Measurements from ENCODE around the gene CACNG8.

The CACNG8 gene

GRCh38 chr19:53978975-53979801, 16.5 kb downstream of the CACNG8 start:
- Histone ChIP-seq H4K5ac (ENCODE audit: low read length) (no peak overlapping the region), H3K4me2 (ENCODE audit: low read length) (peak overlapping the region; percentile 87), H3K56ac (ENCODE audit: low read length) (peak overlapping the region; percentile 85), H2BK120ac (ENCODE audit: low read depth, low read length) (no peak overlapping the region), H3K27me3 (ENCODE audit: insufficient read depth, low read length, poor library complexity) (no peaks in the 10 kb centered on the region), H2BK5ac (ENCODE audit: low read length) (no peak overlapping the region), H3K79me2 (ENCODE audit: control insufficient read depth, insufficient read depth, low read length) (no peaks in the 10 kb centered on the region), H3K23ac (ENCODE audit: low read length) (no peak overlapping the region), H3K18ac (ENCODE audit: low read length) (peak overlapping the region; percentile 44), H2AK5ac (ENCODE audit: low read length) (no peak overlapping the region), H3K4ac (ENCODE audit: low read depth, low read length) (peak overlapping the region; percentile 21), H3K79me1 (ENCODE audit: low read length) (no peaks in the 10 kb centered on the region), H3K27ac (ENCODE audit: low read depth, low read length) (no peak overlapping the region), H4K8ac (ENCODE audit: low read depth, low read length) (no peak overlapping the region), H3K36me3 (ENCODE audit: control insufficient read depth, insufficient read depth, low read length) (no peaks in the 10 kb centered on the region), H3K4me1 (ENCODE audit: control insufficient read depth, low read depth, low read length) (peaks cover 6% of the 10 kb centered on the region), H3K9ac (ENCODE audit: low read length) (peak overlapping the region; percentile 80), H2BK15ac (replicated peaks; ENCODE audit: low read depth) (no peak overlapping the region), H3K4me3 (ENCODE audit: low read length) (peak overlapping the region; percentile 66)
- peak; percentile 49 for DNase-seq
- WGBS (ENCODE audit: extremely low coverage, insufficient coverage, low lambda C conversion rate) = 100% methylated on average over 5 of the region's 19 CpGs

- Histone ChIP-seq H2BK120ac (ENCODE audit: low read depth, low read length) (no peak overlapping the region), H3K27ac (ENCODE audit: low read depth, low read length) (peak overlapping the region; percentile 42), H3K18ac (ENCODE audit: low read length) (peak overlapping the region; percentile 24), H3K4ac (ENCODE audit: low read depth, low read length) (no peak overlapping the region), H4K5ac (ENCODE audit: low read length) (no peak overlapping the region), H3K27me3 (ENCODE audit: insufficient read depth, low read length, poor library complexity) (no peaks in the 10 kb centered on the region), H3K36me3 (ENCODE audit: control insufficient read depth, insufficient read depth, low read length) (no peaks in the 10 kb centered on the region), H3K79me1 (ENCODE audit: low read length) (no peaks in the 10 kb centered on the region), H3K9ac (ENCODE audit: low read length) (peak overlapping the region; percentile 64), H4K8ac (ENCODE audit: low read depth, low read length) (no peak overlapping the region), H3K4me1 (ENCODE audit: control insufficient read depth, low read depth, low read length) (peaks cover 6% of the 10 kb centered on the region), H2BK15ac (replicated peaks; ENCODE audit: low read depth) (no peak overlapping the region), H2BK5ac (ENCODE audit: low read length) (peak overlapping the region; percentile 8), H3K4me2 (ENCODE audit: low read length) (peak overlapping the region; percentile 59), H3K4me3 (ENCODE audit: low read length) (peak overlapping the region; percentile 10), H3K56ac (ENCODE audit: low read length) (peak overlapping the region; percentile 96), H3K23ac (ENCODE audit: low read length) (no peak overlapping the region), H2AK5ac (ENCODE audit: low read length) (no peak overlapping the region), H3K79me2 (ENCODE audit: control insufficient read depth, insufficient read depth, low read length) (no peaks in the 10 kb centered on the region)
- no CpG with 5 or more reads among the region's 20 CpGs for WGBS (ENCODE audit: extremely low coverage, insufficient coverage, low lambda C conversion rate)
- DNase-seq = peak; percentile 96
Observed at GRCh38 chr19:53980539-53981375, 18.0 kb downstream of the CACNG8 start.

DNA sequence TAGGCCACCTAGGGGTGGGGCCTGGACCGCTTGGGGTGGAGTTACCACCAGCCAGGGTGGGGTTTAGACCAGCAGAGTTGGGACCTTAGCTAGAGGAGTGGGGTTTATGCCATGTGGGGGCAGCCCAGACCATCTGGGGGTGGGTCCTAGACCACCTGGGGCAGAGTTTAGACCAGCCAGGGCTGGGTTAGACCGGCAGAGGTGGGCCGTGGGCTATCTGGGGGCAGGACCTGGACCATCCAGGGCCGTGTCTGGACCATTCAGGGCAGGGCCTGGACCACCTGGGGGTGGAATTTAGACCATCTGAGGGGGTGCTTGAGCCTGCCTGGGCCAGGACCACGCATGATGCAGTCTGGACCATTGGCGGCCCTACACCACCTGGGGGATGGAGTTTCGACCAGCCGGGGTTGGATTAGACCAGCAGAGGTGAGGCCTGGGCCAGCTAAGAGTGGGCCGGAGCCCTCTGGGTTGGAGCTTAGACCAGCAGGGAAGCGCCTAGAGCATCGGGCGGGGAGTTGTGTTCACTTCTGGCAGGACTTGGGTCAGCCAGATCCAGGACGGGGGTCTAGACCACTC, 18.7 kb downstream of the CACNG8 start:
- Histone ChIP-seq H2BK15ac (replicated peaks; ENCODE audit: low read depth) (no peak overlapping the region), H2AK5ac (ENCODE audit: low read length) (no peak overlapping the region), H3K27me3 (ENCODE audit: insufficient read depth, low read length, poor library complexity) (no peaks in the 10 kb centered on the region), H3K23ac (ENCODE audit: low read length) (peak overlapping the region; percentile 94), H3K4ac (ENCODE audit: low read depth, low read length) (no peak overlapping the region), H3K9ac (ENCODE audit: low read length) (peak overlapping the region; percentile 57), H2BK120ac (ENCODE audit: low read depth, low read length) (no peak overlapping the region), H3K79me1 (ENCODE audit: low read length) (no peaks in the 10 kb centered on the region), H4K8ac (ENCODE audit: low read depth, low read length) (no peak overlapping the region), H3K36me3 (ENCODE audit: control insufficient read depth, insufficient read depth, low read length) (no peaks in the 10 kb centered on the region), H3K18ac (ENCODE audit: low read length) (peak overlapping the region; percentile 0), H4K5ac (ENCODE audit: low read length) (no peak overlapping the region), H2BK5ac (ENCODE audit: low read length) (no peak overlapping the region), H3K56ac (ENCODE audit: low read length) (peak overlapping the region; percentile 82), H3K79me2 (ENCODE audit: control insufficient read depth, insufficient read depth, low read length) (no peaks in the 10 kb centered on the region), H3K27ac (ENCODE audit: low read depth, low read length) (no peak overlapping the region), H3K4me3 (ENCODE audit: low read length) (no peak overlapping the region), H3K4me1 (ENCODE audit: control insufficient read depth, low read depth, low read length) (peaks cover 6% of the 10 kb centered on the region), H3K4me2 (ENCODE audit: low read length) (peak overlapping the region; percentile 59)
- no CpG with 5 or more reads among the region's 13 CpGs for WGBS (ENCODE audit: extremely low coverage, insufficient coverage, low lambda C conversion rate)
- peak; percentile 51 for DNase-seq

- no peak overlapping the region for H2BK120ac ChIP-seq (ENCODE audit: low read depth, low read length)
- H3K4me1 ChIP-seq (ENCODE audit: control insufficient read depth, low read depth, low read length) = peaks cover 6% of the 10 kb centered on the region
- peak overlapping the region; percentile 90 for H3K56ac ChIP-seq (ENCODE audit: low read length)
- no peak overlapping the region for H2BK5ac ChIP-seq (ENCODE audit: low read length)
- H3K4me2 ChIP-seq (ENCODE audit: low read length) = peak overlapping the region; percentile 67
- DNase-seq = peak; percentile 55
- H3K23ac ChIP-seq (ENCODE audit: low read length) = no peak overlapping the region
- peak overlapping the region; percentile 38 for H3K4me3 ChIP-seq (ENCODE audit: low read length)
- peak overlapping the region; percentile 74 for H3K9ac ChIP-seq (ENCODE audit: low read length)
- no peaks in the 10 kb centered on the region for H3K36me3 ChIP-seq (ENCODE audit: control insufficient read depth, insufficient read depth, low read length)
- peak overlapping the region; percentile 63 for H3K18ac ChIP-seq (ENCODE audit: low read length)
- no peak overlapping the region for H4K8ac ChIP-seq (ENCODE audit: low read depth, low read length)
- H2AK5ac ChIP-seq (ENCODE audit: low read length) = no peak overlapping the region
- no peak overlapping the region for H2BK15ac ChIP-seq (replicated peaks; ENCODE audit: low read depth)
- no peak overlapping the region for H4K5ac ChIP-seq (ENCODE audit: low read length)
- WGBS (ENCODE audit: extremely low coverage, insufficient coverage, low lambda C conversion rate) = no CpG with 5 or more reads among the region's 62 CpGs
- no peaks in the 10 kb centered on the region for H3K79me1 ChIP-seq (ENCODE audit: low read length)
- H3K27me3 ChIP-seq (ENCODE audit: insufficient read depth, low read length, poor library complexity) = no peaks in the 10 kb centered on the region
- no peaks in the 10 kb centered on the region for H3K79me2 ChIP-seq (ENCODE audit: control insufficient read depth, insufficient read depth, low read length)
- no peak overlapping the region for H3K4ac ChIP-seq (ENCODE audit: low read depth, low read length)
- no peak overlapping the region for H3K27ac ChIP-seq (ENCODE audit: low read depth, low read length)
Observed at GRCh38 chr19:53982001-53982451, 19.3 kb downstream of the CACNG8 start.

DNA sequence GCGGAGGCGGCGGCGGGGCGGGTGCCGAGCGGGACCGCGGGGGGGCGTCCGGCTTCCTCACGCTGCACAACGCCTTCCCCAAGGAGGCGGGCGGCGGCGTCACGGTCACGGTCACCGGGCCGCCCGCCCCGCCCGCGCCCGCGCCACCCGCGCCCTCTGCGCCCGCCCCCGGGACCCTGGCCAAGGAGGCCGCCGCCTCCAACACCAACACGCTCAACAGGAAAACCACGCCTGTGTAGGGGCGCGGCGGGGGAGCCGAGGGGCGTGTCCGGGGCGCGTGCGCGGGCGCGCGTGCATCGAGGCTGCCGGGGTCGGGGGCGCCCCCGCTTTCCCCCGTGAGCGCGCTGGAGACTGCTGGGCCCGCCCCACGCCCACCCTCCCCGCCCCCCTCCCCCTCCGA, 19.9 kb downstream of the CACNG8 start:
- H3K27me3 ChIP-seq (ENCODE audit: insufficient read depth, low read length, poor library complexity) = no peaks in the 10 kb centered on the region
- H3K18ac ChIP-seq (ENCODE audit: low read length) = peak overlapping the region; percentile 63
- H3K36me3 ChIP-seq (ENCODE audit: control insufficient read depth, insufficient read depth, low read length) = no peaks in the 10 kb centered on the region
- H3K4me1 ChIP-seq (ENCODE audit: control insufficient read depth, low read depth, low read length) = peaks cover 6% of the 10 kb centered on the region
- H3K4me2 ChIP-seq (ENCODE audit: low read length) = no peak overlapping the region
- peak; percentile 42 for DNase-seq
- no peaks in the 10 kb centered on the region for H3K79me1 ChIP-seq (ENCODE audit: low read length)
- no peak overlapping the region for H4K5ac ChIP-seq (ENCODE audit: low read length)
- no peak overlapping the region for H3K4ac ChIP-seq (ENCODE audit: low read depth, low read length)
- H3K79me2 ChIP-seq (ENCODE audit: control insufficient read depth, insufficient read depth, low read length) = no peaks in the 10 kb centered on the region
- WGBS (ENCODE audit: extremely low coverage, insufficient coverage, low lambda C conversion rate) = no CpG with 5 or more reads among the region's 61 CpGs
- H3K27ac ChIP-seq (ENCODE audit: low read depth, low read length) = no peak overlapping the region
- H3K56ac ChIP-seq (ENCODE audit: low read length) = peak overlapping the region; percentile 42
- no peak overlapping the region for H2BK120ac ChIP-seq (ENCODE audit: low read depth, low read length)
- no peak overlapping the region for H2AK5ac ChIP-seq (ENCODE audit: low read length)
- no peak overlapping the region for H4K8ac ChIP-seq (ENCODE audit: low read depth, low read length)
- no peak overlapping the region for H3K23ac ChIP-seq (ENCODE audit: low read length)
- no peak overlapping the region for H2BK5ac ChIP-seq (ENCODE audit: low read length)
- H3K4me3 ChIP-seq (ENCODE audit: low read length) = no peak overlapping the region
- no peak overlapping the region for H2BK15ac ChIP-seq (replicated peaks; ENCODE audit: low read depth)
- H3K9ac ChIP-seq (ENCODE audit: low read length) = no peak overlapping the region

Data from mesendoderm (in vitro differentiated cells).